Measurements from ENCODE around the gene ARPP21. TPM values are rescaled to one million over a fixed set of nuclear protein-coding genes. Genes with fewer than 3 reads are reported as not detected.

ARPP21 gene
- total RNA-seq, 1 donor = not detected

- H2AFZ ChIP-seq (ENCODE audit: low read length) = no peak overlapping the region
- no peaks in the 10 kb centered on the region for H3K4me1 ChIP-seq (ENCODE audit: insufficient read depth, low read length)
- no peak overlapping the region for H3K27ac ChIP-seq (ENCODE audit: low read depth, low read length)
- no peaks in the 10 kb centered on the region for H3K27me3 ChIP-seq (ENCODE audit: insufficient read depth, low read length)
- no peak for DNase-seq (ENCODE audit: insufficient read length, low spot score, missing footprints)
- no peaks in the 10 kb centered on the region for H4K20me1 ChIP-seq (ENCODE audit: insufficient read depth, low read length)
- no peak overlapping the region for H3K4me3 ChIP-seq (ENCODE audit: insufficient read depth, low read length)
- TF ChIP-seq CTCF (IDR thresholded peaks at IDR 0.05; ENCODE audit: extremely low read depth, low read depth, low read length) = no peak
- H3K4me2 ChIP-seq (ENCODE audit: insufficient read depth, low read length) = no peak overlapping the region
- H3K36me3 ChIP-seq (ENCODE audit: insufficient read depth, low read length) = no peaks in the 10 kb centered on the region
- no peaks in the 10 kb centered on the region for H3K79me2 ChIP-seq (ENCODE audit: insufficient read depth, low read length)
- no peaks in the 10 kb centered on the region for H3K9me3 ChIP-seq (ENCODE audit: low read depth, low read length)
Observed at GRCh38 chr3:35784169-35784568, 144.8 kb downstream of the ARPP21 start.

GRCh38 chr3:35785234-35785888, 146.0 kb downstream of the ARPP21 start:
- Histone ChIP-seq H3K27me3 (ENCODE audit: insufficient read depth, low read length) (no peaks in the 10 kb centered on the region), H3K4me1 (ENCODE audit: insufficient read depth, low read length) (no peaks in the 10 kb centered on the region), H3K36me3 (ENCODE audit: insufficient read depth, low read length) (no peaks in the 10 kb centered on the region), H3K27ac (ENCODE audit: low read depth, low read length) (no peak overlapping the region), H3K4me3 (ENCODE audit: insufficient read depth, low read length) (no peak overlapping the region), H3K9me3 (ENCODE audit: low read depth, low read length) (no peaks in the 10 kb centered on the region), H3K79me2 (ENCODE audit: insufficient read depth, low read length) (no peaks in the 10 kb centered on the region), H4K20me1 (ENCODE audit: insufficient read depth, low read length) (no peaks in the 10 kb centered on the region), H3K4me2 (ENCODE audit: insufficient read depth, low read length) (no peak overlapping the region), H2AFZ (ENCODE audit: low read length) (no peak overlapping the region)
- TF ChIP-seq CTCF (IDR thresholded peaks at IDR 0.05; ENCODE audit: extremely low read depth, low read depth, low read length) = no peak
- DNase-seq (ENCODE audit: insufficient read length, low spot score, missing footprints) = no peak

- Histone ChIP-seq H3K79me2 (ENCODE audit: insufficient read depth, low read length) (no peaks in the 10 kb centered on the region), H3K36me3 (ENCODE audit: insufficient read depth, low read length) (no peaks in the 10 kb centered on the region)
- no peak for TF ChIP-seq CTCF (IDR thresholded peaks at IDR 0.05; ENCODE audit: extremely low read depth, low read depth, low read length)
Observed at GRCh38 chr3:35787936-35788335, 148.6 kb downstream of the ARPP21 start.

GRCh38 chr3:35789042-35789831, 149.9 kb downstream of the ARPP21 start:
- Histone ChIP-seq H4K20me1 (ENCODE audit: insufficient read depth, low read length) (no peaks in the 10 kb centered on the region), H3K4me3 (ENCODE audit: insufficient read depth, low read length) (no peak overlapping the region), H2AFZ (ENCODE audit: low read length) (no peak overlapping the region), H3K4me2 (ENCODE audit: insufficient read depth, low read length) (no peak overlapping the region), H3K4me1 (ENCODE audit: insufficient read depth, low read length) (no peaks in the 10 kb centered on the region), H3K9me3 (ENCODE audit: low read depth, low read length) (no peaks in the 10 kb centered on the region), H3K36me3 (ENCODE audit: insufficient read depth, low read length) (no peaks in the 10 kb centered on the region), H3K79me2 (ENCODE audit: insufficient read depth, low read length) (no peaks in the 10 kb centered on the region), H3K27ac (ENCODE audit: low read depth, low read length) (no peak overlapping the region), H3K27me3 (ENCODE audit: insufficient read depth, low read length) (no peaks in the 10 kb centered on the region)
- no peak for TF ChIP-seq CTCF (IDR thresholded peaks at IDR 0.05; ENCODE audit: extremely low read depth, low read depth, low read length)
- no peak for DNase-seq (ENCODE audit: insufficient read length, low spot score, missing footprints)

More at GRCh38 chr3:35787936-35788335, 148.6 kb downstream of the ARPP21 start:
- Histone ChIP-seq H3K27ac (ENCODE audit: low read depth, low read length) (no peak overlapping the region), H3K4me2 (ENCODE audit: insufficient read depth, low read length) (no peak overlapping the region), H3K4me1 (ENCODE audit: insufficient read depth, low read length) (no peaks in the 10 kb centered on the region), H4K20me1 (ENCODE audit: insufficient read depth, low read length) (no peaks in the 10 kb centered on the region), H3K27me3 (ENCODE audit: insufficient read depth, low read length) (no peaks in the 10 kb centered on the region), H2AFZ (ENCODE audit: low read length) (no peak overlapping the region), H3K9me3 (ENCODE audit: low read depth, low read length) (no peaks in the 10 kb centered on the region), H3K4me3 (ENCODE audit: insufficient read depth, low read length) (no peak overlapping the region)
- no peak for DNase-seq (ENCODE audit: insufficient read length, low spot score, missing footprints)
